ENCODE data around the gene POLR1F. TPM values are rescaled to one million over a fixed set of nuclear protein-coding genes. Genes with fewer than 3 reads are reported as not detected.
A peak's percentile ranks its signal among the peaks of the same experiment; 100 is the strongest.

POLR1F gene
- total and polyA plus RNA-seq, 2 of the 4 experiments (the other 2 are of a cell fraction), result 6.8 to 16.1 TPM

DNA sequence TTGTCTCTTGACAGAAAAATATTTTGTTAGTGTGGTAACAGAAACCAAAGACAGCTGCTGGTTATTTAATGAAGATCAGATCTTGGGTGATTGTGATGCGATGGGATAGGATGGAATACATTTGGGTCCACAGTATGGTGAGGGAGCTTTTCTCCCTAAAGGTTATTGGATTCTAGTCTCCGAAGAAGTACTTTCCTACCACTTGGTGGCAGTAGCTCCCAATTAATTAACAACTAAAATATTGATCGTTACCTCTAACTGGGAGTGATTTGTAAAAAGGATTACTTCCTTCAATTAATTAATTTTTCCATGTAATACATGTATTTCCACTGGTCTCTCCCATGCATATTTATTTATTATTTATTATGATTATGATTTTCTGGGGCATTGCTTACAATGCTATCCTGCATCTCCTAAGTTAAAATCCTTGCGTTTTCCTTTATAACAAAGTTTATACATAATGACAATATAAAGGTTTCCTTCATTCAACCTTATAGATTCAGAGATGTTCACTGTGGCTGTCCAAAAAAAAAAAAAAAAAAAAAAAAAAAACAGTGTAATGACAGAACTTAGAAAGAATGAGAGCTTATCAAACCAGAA lies 39.0 kb upstream of the POLR1F start:
- H2AK9ac ChIP-seq (replicated peaks; ENCODE audit: low read depth, low read length, poor library complexity), result no peak overlapping the region
- peak; percentile 56 for ATAC-seq (ENCODE audit: low read depth)
- intact Hi-C loops (cut with micrococcal nuclease), result loop anchor here (1.0 to 5.0 kb wide), 3 partner anchors 850 to 1759 kb away; no protein-coding TSS in a partner anchor
- H2AFZ ChIP-seq (replicated peaks; ENCODE audit: low read length, poor library complexity), result no peak overlapping the region
- H3K79me1 ChIP-seq (ENCODE audit: low read depth in 1 of 2, low read length in 2 of 2), result no peaks in the 10 kb centered on the region
- no peak overlapping the region for H2BK20ac ChIP-seq (ENCODE audit: low read depth, low read length)
- H3K4me2 ChIP-seq (ENCODE audit: low read depth, low read length), result no peak overlapping the region
- no peak overlapping the region for H3K27ac ChIP-seq (ENCODE audit: insufficient read depth, low read length)
- no peaks in the 10 kb centered on the region for H3K36me3 ChIP-seq (ENCODE audit: control insufficient read depth, insufficient read depth, low read length)
- no peaks in the 10 kb centered on the region for H3K9me3 ChIP-seq (ENCODE audit: control insufficient read depth, insufficient read depth, low read length)
- whole genome bisulfite sequencing, 2 experiments (ENCODE audit: extremely low coverage in 2 of 2, insufficient read length in 1 of 2), result no CpG with 5 or more reads among the region's 4 CpGs
- no peak overlapping the region for H4K91ac ChIP-seq (ENCODE audit: insufficient read depth, low read depth, low read length)
- peak; percentile 22 for DNase-seq
- H3K27me3 ChIP-seq (ENCODE audit: control insufficient read depth, insufficient read depth, low read length), result no peaks in the 10 kb centered on the region
- no peaks in the 10 kb centered on the region for H4K20me1 ChIP-seq (ENCODE audit: insufficient read depth, low read length)
- H3K9ac ChIP-seq (ENCODE audit: low read depth, low read length), result no peak overlapping the region
- no peaks in the 10 kb centered on the region for H3K4me1 ChIP-seq (ENCODE audit: control insufficient read depth, insufficient read depth, low read length)
- ChIA-PET CTCF (interaction anchor here (0.6 to 2.0 kb wide), 16 partner anchors 11 to 896 kb away, joined by 3 to 13 read pairs (median 3); partner anchors contain the start of gene POLR1F), POLR2A (ENCODE audit: unreplicated experiment) (no interaction called here)
- H2BK5ac ChIP-seq (ENCODE audit: low read depth, low read length, poor library complexity, severe bottlenecking), result no peak overlapping the region
- dilution Hi-C loops (cut with HindIII; ENCODE audit: low sequenced_read_pairs, unreplicated experiment), result no loop called here
- no peak overlapping the region for H3K56ac ChIP-seq (ENCODE audit: extremely low read depth, insufficient read depth, low read length)
- H3K18ac ChIP-seq (ENCODE audit: low read depth, low read length), result no peak overlapping the region
- no peak overlapping the region for H3K4me3 ChIP-seq (ENCODE audit: insufficient read depth, low read depth, low read length)
- no peak for TF ChIP-seq BHLHE40 (IDR thresholded peaks at IDR 0.05; ENCODE audit: low read depth, low read length)
- TF ChIP-seq CEBPB (IDR thresholded peaks at IDR 0.05; ENCODE audit: low read depth, low read length), result no peak
- TF ChIP-seq MXI1 (IDR thresholded peaks at IDR 0.05; ENCODE audit: borderline replicate concordance, low read depth, low read length), result no peak
- peak; percentile 41; the same call in 1 of the 2 replicates for TF ChIP-seq SMC3 (IDR thresholded peaks at IDR 0.05; ENCODE audit: low read depth, low read length)
- TF ChIP-seq CHD1 (IDR thresholded peaks at IDR 0.05; ENCODE audit: low read depth, low read length), result no peak
- TF ChIP-seq, protein P1, sequence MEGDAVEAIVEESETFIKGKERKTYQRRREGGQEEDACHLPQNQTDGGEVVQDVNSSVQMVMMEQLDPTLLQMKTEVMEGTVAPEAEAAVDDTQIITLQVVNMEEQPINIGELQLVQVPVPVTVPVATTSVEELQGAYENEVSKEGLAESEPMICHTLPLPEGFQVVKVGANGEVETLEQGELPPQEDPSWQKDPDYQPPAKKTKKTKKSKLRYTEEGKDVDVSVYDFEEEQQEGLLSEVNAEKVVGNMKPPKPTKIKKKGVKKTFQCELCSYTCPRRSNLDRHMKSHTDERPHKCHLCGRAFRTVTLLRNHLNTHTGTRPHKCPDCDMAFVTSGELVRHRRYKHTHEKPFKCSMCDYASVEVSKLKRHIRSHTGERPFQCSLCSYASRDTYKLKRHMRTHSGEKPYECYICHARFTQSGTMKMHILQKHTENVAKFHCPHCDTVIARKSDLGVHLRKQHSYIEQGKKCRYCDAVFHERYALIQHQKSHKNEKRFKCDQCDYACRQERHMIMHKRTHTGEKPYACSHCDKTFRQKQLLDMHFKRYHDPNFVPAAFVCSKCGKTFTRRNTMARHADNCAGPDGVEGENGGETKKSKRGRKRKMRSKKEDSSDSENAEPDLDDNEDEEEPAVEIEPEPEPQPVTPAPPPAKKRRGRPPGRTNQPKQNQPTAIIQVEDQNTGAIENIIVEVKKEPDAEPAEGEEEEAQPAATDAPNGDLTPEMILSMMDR (conservative IDR thresholded peaks at IDR 0.05; ENCODE audit: low read depth, low read length), result peak; percentile 59
- TF ChIP-seq RAD21 (IDR thresholded peaks at IDR 0.05; ENCODE audit: low read length), result peak; percentile 55
- TF ChIP-seq, protein P2, sequence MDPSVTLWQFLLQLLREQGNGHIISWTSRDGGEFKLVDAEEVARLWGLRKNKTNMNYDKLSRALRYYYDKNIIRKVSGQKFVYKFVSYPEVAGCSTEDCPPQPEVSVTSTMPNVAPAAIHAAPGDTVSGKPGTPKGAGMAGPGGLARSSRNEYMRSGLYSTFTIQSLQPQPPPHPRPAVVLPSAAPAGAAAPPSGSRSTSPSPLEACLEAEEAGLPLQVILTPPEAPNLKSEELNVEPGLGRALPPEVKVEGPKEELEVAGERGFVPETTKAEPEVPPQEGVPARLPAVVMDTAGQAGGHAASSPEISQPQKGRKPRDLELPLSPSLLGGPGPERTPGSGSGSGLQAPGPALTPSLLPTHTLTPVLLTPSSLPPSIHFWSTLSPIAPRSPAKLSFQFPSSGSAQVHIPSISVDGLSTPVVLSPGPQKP (IDR thresholded peaks at IDR 0.05; ENCODE audit: borderline replicate concordance, low read depth, low read length), result no peak
- no peak for TF ChIP-seq FOS (IDR thresholded peaks at IDR 0.05; ENCODE audit: low read depth, low read length)
- no peak for TF ChIP-seq MAZ (IDR thresholded peaks at IDR 0.05; ENCODE audit: borderline replicate concordance, low read depth, low read length)
- TF ChIP-seq RCOR1 (IDR thresholded peaks at IDR 0.05; ENCODE audit: insufficient replicate concordance, low read length), result no peak
- TF ChIP-seq USF2 (IDR thresholded peaks at IDR 0.05; ENCODE audit: low read depth, low read length), result no peak
- H2BK120ac ChIP-seq (ENCODE audit: low read depth, low read length), result no peak overlapping the region
- H2BK15ac ChIP-seq (ENCODE audit: low read depth, low read length), result no peak overlapping the region
- no peaks in the 10 kb centered on the region for H3K9me1 ChIP-seq (ENCODE audit: insufficient read depth, low read length)
- H4K5ac ChIP-seq (ENCODE audit: low read depth, low read length), result no peak overlapping the region
- no peak overlapping the region for H4K8ac ChIP-seq (ENCODE audit: low read depth in 2 of 2, low read length in 2 of 2)
- H3K23ac ChIP-seq (ENCODE audit: low read depth, low read length), result no peak overlapping the region
- no peak overlapping the region for H3K4ac ChIP-seq (ENCODE audit: low read depth, low read length)
- H3K14ac ChIP-seq (replicated peaks; ENCODE audit: low read depth, low read length), result no peak overlapping the region
- BruUV-seq (replicated peaks), result no TSS peak
- H2AK5ac ChIP-seq (ENCODE audit: low read depth, low read length), result no peak overlapping the region
- in situ Hi-C loops (cut with MboI; ENCODE audit: low sequenced_read_pairs), result loop anchor here (5.0 kb wide), 1 partner anchor 849 kb away; no protein-coding TSS in a partner anchor

Data from IMR-90 (cell line).